Mucosa of stomach (tissue), 1 donor: ENCODE data around the gene COL4A3.

Experiments
- H3K27me3 ChIP-seq: one replicate; pipeline ENCODE4 v1.7.0; 2013; ENCODE audit warnings: mild to moderate bottlenecking, low read length; ENCODE audit not compliant: control insufficient read depth, insufficient read depth
- H3K36me3 ChIP-seq: one replicate; pipeline ENCODE4 v1.7.0; 2013; ENCODE audit warnings: low read length; ENCODE audit not compliant: control insufficient read depth, insufficient read depth
- H3K4me1 ChIP-seq: one replicate; pipeline ENCODE4 v1.7.0; 2013; ENCODE audit warnings: mild to moderate bottlenecking, low read length; ENCODE audit not compliant: control insufficient read depth, insufficient read depth
- H3K4me3 ChIP-seq: one replicate; pipeline ENCODE4 v1.7.0; 2013; ENCODE audit warnings: low read length
- H3K9ac ChIP-seq: one replicate; pipeline ENCODE4 v1.7.0; 2013; ENCODE audit warnings: mild to moderate bottlenecking, low read length, moderate library complexity
- H3K9me3 ChIP-seq: one replicate; pipeline ENCODE4 v1.7.0; 2013; ENCODE audit warnings: mild to moderate bottlenecking, low read length, moderate library complexity; ENCODE audit not compliant: control insufficient read depth
- donor health status: Pancreatic carcinoma.

COL4A3 gene

DNA sequence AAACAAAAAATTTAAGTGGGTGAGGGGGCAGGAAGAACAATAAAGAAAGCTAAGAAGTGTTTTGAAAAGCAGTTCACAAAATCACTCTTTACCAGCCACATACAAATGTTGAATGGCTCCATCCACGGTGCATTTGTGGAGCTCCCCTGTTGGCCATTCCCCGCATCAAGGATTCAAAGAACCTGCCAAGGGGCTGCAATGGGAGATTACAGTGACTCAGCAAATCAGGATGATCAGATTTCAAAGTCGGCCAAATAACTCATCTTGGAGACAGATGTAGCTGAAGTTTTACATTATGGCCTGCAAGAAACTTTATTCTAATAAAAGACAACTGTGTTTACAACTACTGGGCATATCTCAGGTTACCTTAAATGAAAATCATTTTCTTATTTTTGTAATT is 26.9 kb downstream of the COL4A3 start:
- Histone ChIP-seq H3K27me3 (no peaks in the 10 kb centered on the region), H3K36me3 (no peaks in the 10 kb centered on the region), H3K4me1 (no peaks in the 10 kb centered on the region), H3K4me3 (no peak overlapping the region), H3K9me3 (no peaks in the 10 kb centered on the region), H3K9ac (no peak overlapping the region)

DNA sequence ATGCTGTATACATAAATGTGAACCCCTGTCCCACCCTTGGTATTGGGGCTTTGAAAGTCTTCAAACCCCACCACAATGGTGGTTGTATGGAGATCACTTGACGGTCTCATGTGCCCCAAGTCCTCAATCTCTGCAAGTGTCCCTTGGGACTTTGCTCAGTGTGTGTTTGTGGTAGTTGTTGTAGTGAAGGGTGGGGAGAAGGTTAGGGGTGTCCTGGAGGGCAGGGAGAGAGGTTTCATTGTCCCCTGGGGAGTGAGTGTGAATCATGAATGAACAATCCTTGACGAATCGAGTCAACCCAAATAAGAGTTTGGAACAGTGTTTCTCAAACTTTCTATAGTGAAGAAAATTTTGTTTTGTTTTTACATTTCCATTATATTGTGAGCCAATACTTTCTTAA is 28.1 kb downstream of the COL4A3 start:
- H3K9ac ChIP-seq, result no peak overlapping the region
- H3K4me3 ChIP-seq, result no peak overlapping the region
- H3K9me3 ChIP-seq, result no peaks in the 10 kb centered on the region
- H3K27me3 ChIP-seq, result no peaks in the 10 kb centered on the region
- H3K36me3 ChIP-seq, result no peaks in the 10 kb centered on the region
- H3K4me1 ChIP-seq, result no peaks in the 10 kb centered on the region

DNA sequence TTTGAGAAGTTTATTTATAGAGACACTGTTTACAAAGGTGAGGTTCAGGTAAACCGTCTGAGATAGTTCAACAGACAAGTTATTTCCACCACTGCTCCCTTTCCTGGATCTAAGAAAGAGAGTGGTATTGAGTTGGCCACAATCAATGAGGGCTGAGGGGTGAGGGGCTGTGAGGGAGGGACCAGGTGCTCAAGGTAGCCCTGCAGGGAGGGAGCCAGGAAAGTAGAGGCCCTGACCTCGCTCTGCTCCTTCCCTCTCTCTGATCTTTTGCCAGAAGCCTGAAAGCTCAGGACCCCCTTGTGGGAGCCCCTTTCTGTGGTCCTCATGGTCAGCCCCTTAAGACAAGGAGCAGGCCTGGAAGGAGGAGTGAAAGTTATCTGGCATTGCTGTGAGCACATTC is 29.8 kb downstream of the COL4A3 start:
- no peaks in the 10 kb centered on the region for H3K4me1 ChIP-seq
- H3K4me3 ChIP-seq, result no peak overlapping the region
- no peaks in the 10 kb centered on the region for H3K27me3 ChIP-seq
- H3K9me3 ChIP-seq, result no peaks in the 10 kb centered on the region
- H3K36me3 ChIP-seq, result no peaks in the 10 kb centered on the region
- no peak overlapping the region for H3K9ac ChIP-seq

DNA sequence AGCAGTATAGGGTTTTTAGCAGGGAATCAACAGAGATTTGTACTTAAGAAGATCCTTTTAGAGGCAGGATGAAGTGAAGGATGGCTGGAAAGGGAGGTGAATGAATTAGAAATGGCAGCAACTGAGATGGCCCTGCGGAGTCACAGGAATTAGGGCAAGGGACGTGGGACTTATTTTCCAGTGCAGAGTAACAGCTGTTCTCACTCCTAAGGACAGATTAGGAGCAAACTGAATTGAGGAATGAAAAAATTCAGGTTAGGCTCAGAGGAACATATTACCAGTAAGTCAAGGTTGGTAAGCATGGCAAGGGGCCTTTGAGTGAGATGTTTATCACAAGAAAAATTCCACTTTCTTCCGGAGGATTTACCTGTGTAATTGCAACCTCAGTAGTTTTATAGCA is 34.4 kb downstream of the COL4A3 start:
- no peak overlapping the region for H3K4me3 ChIP-seq
- no peaks in the 10 kb centered on the region for H3K4me1 ChIP-seq
- no peaks in the 10 kb centered on the region for H3K27me3 ChIP-seq
- no peak overlapping the region for H3K9ac ChIP-seq
- H3K36me3 ChIP-seq, result no peaks in the 10 kb centered on the region
- H3K9me3 ChIP-seq, result no peaks in the 10 kb centered on the region

DNA sequence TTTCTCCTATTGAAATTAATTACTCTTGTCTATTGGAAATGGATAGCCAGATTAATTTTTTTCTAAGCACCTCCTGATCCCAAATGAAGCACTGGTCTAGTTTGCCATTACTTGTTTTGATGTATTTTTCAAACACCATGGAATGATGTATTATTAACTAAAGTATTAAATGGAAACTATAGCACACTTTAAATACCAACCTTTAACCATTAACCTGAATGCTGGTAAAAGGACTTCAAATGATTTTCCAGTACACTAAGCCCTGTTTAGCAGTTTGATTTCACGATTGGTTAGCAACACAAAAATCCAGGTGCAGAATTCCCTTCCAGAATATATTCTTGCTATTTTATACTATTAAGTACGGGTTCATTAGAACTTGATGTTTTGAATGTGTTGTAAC is 37.3 kb downstream of the COL4A3 start:
- Histone ChIP-seq H3K27me3 (no peaks in the 10 kb centered on the region), H3K9me3 (no peaks in the 10 kb centered on the region), H3K9ac (no peak overlapping the region), H3K36me3 (no peaks in the 10 kb centered on the region), H3K4me3 (no peak overlapping the region), H3K4me1 (no peaks in the 10 kb centered on the region)

DNA sequence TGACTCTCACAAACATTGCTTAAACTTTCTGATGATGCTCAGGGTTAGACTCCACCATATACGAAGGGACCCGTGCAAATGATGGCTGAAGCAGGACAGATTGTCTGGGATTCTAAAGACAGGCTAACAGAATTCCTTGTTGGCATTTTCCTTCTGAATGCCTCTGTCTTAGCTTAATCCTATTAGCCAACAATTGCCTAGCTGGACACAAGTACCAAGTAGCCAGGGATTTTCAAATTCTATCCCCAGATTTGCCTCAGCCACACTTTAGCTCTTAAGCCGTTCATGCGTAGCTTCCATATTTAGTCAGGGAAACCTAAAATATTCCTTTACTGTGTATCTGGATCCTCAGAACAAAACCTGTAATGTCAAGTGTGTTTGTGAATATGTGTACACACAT is 40.0 kb downstream of the COL4A3 start:
- H3K4me3 ChIP-seq, result no peak overlapping the region
- H3K9ac ChIP-seq, result no peak overlapping the region
- no peaks in the 10 kb centered on the region for H3K4me1 ChIP-seq
- H3K27me3 ChIP-seq, result no peaks in the 10 kb centered on the region
- no peaks in the 10 kb centered on the region for H3K36me3 ChIP-seq
- no peaks in the 10 kb centered on the region for H3K9me3 ChIP-seq

DNA sequence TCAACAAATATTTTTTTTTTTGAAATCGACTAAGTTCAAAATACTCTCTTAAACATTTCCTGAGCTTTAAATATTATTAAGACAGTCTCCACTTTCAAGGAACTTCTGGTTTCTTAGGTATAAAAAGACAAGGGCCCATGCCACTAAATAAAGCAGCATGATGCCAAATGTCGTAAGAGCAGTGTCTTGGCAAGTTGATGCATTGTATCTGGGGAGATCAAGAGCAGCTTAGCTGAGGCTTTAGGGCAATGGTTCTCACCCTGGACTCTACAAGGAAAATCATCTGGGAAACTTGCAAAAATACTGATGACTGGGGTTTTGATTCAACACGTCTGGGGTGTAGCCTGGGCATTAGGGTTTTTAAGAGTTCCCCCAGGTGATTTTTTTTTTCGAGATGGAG is 41.3 kb downstream of the COL4A3 start:
- Histone ChIP-seq H3K4me3 (no peak overlapping the region), H3K9me3 (no peaks in the 10 kb centered on the region), H3K27me3 (no peaks in the 10 kb centered on the region), H3K36me3 (no peaks in the 10 kb centered on the region), H3K4me1 (no peaks in the 10 kb centered on the region), H3K9ac (no peak overlapping the region)

DNA sequence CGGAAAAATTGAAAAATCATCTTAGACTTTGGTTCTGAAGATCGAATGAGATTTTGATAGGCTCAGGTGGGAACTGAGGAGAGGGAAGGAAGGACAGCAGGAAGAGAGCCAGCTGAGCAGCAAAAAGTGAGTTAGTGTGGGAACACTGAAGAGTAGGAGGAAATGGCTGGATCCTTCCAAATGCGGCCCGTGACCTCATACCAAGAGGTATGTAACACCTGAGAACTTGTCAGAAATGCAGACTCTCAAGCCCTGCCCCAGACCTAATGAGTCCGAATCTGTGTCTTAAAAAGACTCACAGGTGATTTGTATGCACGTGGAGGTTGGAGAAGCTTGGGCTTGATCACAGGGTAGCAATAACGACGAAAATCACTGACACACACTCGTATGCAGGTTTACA is 42.0 kb downstream of the COL4A3 start:
- Histone ChIP-seq H3K27me3 (no peaks in the 10 kb centered on the region), H3K36me3 (no peaks in the 10 kb centered on the region), H3K4me3 (no peak overlapping the region), H3K9ac (no peak overlapping the region), H3K9me3 (no peaks in the 10 kb centered on the region), H3K4me1 (no peaks in the 10 kb centered on the region)

DNA sequence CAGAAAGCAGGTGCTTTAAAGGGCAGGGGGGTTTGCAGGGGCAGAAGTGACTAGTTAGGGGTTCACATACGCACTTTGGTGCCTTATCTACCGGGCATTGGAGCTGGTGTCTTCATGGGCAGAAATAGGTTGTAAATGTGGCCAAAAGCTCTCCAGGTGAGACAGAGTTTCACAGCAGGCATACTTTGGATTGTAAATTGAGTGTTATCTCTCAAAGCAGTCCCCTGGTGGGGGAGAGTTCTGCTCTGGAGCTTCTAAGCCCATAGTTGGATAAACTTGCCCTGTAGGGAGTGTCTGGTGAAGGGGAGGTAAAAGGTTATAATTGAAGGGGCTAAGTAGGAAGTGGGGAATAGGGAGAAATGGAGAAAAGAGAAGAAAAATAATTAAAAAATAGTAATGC is 43.1 kb downstream of the COL4A3 start:
- H3K4me1 ChIP-seq, result no peaks in the 10 kb centered on the region
- H3K27me3 ChIP-seq, result no peaks in the 10 kb centered on the region
- no peaks in the 10 kb centered on the region for H3K9me3 ChIP-seq
- H3K9ac ChIP-seq, result no peak overlapping the region
- H3K4me3 ChIP-seq, result no peak overlapping the region
- no peaks in the 10 kb centered on the region for H3K36me3 ChIP-seq

DNA sequence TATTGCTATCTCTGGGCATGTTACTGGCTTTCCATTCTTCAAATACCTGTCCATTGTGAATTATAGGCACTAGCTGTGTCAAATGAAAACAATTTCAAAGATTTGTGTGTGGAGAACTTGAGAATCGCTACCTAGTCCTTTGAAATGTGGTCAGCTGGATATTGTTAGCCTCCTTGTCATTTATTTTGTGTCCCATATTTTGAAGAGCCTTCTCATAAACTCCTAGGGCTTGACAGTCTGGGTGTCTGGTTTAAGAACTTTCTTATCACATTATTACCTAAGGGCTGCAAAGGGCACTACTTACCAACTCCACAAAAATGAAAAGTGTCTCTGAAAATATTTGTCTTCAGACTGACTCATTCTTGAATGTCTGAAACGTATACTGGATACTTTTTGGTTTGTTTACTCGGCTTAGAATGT is 50.2 kb downstream of the COL4A3 start:
- Histone ChIP-seq H3K27me3 (no peaks in the 10 kb centered on the region), H3K9ac (no peak overlapping the region), H3K4me1 (no peaks in the 10 kb centered on the region), H3K9me3 (no peaks in the 10 kb centered on the region), H3K36me3 (no peaks in the 10 kb centered on the region), H3K4me3 (no peak overlapping the region)

DNA sequence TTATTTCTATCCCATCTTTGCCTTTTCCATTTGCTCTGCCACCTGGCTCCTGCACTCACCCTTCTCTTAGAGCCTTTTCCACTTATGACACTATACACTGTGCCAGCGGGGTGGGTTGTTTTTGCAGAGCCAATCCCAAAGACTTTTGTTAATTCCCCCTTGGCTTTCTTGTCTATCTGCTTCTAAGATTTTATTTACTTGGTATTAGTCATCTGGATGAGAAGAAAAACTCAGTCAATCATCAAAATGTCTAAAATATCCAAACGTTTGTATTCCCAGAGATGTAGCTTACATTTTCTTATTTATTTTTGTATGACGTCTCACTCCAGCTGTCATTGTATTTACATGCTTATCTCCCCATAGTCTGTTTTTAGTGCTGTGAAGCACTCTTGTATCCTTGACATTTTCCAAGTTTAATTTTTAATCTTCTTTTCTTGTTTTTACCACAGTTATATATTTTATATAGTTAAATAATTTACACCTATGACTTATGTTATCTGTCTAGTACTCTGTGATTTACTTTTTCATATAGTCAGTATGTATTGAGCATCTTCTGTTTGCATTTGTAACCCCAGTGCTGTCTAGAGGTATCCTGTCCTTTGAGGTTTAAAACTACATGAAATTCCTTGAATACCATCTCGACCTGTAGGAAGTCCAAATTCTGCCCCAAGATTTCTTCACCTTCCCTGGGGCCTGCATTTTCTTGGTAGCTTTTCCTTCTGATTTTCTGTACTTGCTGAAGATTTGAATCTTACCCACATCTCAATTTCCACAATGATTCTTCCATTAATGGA is 55.1 kb downstream of the COL4A3 start:
- no peaks in the 10 kb centered on the region for H3K4me1 ChIP-seq
- no peaks in the 10 kb centered on the region for H3K27me3 ChIP-seq
- no peaks in the 10 kb centered on the region for H3K36me3 ChIP-seq
- no peak overlapping the region for H3K9ac ChIP-seq
- H3K4me3 ChIP-seq, result no peak overlapping the region
- H3K9me3 ChIP-seq, result no peaks in the 10 kb centered on the region

DNA sequence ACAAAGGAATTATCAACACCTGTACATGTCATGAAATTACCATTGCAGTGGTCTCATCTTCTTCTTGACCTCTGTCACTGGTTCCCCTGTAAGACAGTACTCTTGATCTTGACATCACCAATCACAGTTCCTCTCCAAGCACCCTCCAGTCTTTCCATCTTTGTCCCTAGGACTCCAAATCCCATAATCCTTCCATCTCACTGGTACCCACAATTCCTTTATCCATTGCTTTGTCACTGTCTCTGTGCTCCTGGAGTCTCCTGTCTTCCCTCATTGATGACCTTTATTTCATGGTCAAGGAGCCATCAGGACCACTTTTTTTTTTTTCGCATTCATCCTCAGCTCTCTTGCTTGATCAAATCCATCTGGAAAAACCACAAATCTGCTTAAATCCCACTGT is 56.7 kb downstream of the COL4A3 start:
- no peaks in the 10 kb centered on the region for H3K9me3 ChIP-seq
- H3K9ac ChIP-seq, result no peak overlapping the region
- no peaks in the 10 kb centered on the region for H3K36me3 ChIP-seq
- no peak overlapping the region for H3K4me3 ChIP-seq
- H3K4me1 ChIP-seq, result no peaks in the 10 kb centered on the region
- no peaks in the 10 kb centered on the region for H3K27me3 ChIP-seq

DNA sequence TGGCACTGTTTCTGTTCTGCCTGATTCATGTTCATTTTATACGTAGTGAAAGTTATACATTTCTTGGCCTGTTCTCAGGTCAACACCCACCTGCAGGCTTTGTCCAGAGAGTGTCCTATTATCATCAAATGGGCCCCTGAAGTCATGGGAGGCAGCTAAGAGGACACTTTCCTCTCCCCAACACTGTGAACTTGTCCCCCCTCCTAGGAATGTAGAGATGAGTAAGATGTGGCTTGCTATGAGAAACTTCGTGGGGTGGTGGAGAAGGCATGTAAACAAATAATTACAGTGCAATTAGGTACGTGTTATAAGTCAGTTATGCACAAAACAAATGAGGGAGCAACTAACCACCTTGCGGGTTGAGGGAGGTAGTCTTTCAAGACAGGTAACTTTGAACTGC is 57.9 kb downstream of the COL4A3 start:
- Histone ChIP-seq H3K4me1 (no peaks in the 10 kb centered on the region), H3K27me3 (no peaks in the 10 kb centered on the region), H3K9ac (no peak overlapping the region), H3K36me3 (no peaks in the 10 kb centered on the region), H3K4me3 (no peak overlapping the region), H3K9me3 (no peaks in the 10 kb centered on the region)
